Retina (tissue), 1 donor: ENCODE results near the gene ARMC9.
"Not testable (repeated sequence)": the region's sequence is repeated elsewhere in the genome, so short reads cannot be mapped to it uniquely, and the experiment has no call there.

Source experiments
- DNase-seq: peaks from one replicate; pipeline ENCODE4 v3.0.0-alpha.2; 2016

The ARMC9 gene

DNA sequence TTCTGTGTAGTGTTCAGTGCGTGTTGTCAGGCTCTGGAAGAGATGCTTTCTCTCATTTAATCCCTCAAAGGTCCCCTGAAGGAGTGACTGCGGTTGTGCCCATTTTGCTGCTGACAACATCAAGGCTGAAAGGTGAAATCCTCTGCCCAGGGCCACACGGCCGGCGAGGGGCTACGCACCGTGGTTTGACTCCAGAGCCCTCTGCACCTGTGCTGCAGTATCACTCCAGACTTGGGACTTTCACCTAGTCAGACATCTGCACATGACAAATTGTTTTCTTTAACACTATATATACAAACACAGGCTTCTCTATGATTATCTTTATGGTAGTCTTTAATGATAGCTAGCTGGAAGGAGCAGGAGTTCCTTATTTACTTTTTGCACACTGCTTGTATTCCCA is 90.2 kb downstream of the ARMC9 start:
- DNase-seq: no peak

GRCh38 chr2:231290321-231291015 is 92.0 kb downstream of the ARMC9 start:
- DNase-seq: no peak

- no peak for DNase-seq
These were observed 94.2 kb downstream of the ARMC9 start for GRCh38 chr2:231292472-231293134.

DNA sequence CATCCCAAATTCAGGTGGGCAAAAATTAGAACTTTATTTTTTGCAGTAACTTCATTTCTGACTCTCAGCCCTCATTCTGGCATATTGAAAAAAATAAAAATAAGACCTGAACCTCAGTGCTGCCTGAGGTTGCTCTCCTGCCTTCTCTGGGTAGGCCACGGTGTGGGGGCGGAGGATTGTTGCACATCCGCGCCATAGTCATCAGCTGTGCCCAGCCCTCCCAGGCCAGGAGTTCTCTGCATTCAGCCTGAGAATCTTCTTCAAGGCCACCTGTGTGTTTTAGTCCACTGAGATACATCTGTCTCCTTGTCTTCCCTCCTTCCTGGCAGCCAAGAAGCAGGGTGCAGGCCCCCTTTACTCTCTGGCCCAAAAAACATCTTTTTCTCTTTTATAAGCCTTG is 94.7 kb downstream of the ARMC9 start:
- no peak for DNase-seq

- DNase-seq: no peak
These were observed 95.7 kb downstream of the ARMC9 start for GRCh38 chr2:231294116-231294515.

GRCh38 chr2:231294571-231295362 is 96.3 kb downstream of the ARMC9 start:
- DNase-seq: peak; percentile 9

DNA sequence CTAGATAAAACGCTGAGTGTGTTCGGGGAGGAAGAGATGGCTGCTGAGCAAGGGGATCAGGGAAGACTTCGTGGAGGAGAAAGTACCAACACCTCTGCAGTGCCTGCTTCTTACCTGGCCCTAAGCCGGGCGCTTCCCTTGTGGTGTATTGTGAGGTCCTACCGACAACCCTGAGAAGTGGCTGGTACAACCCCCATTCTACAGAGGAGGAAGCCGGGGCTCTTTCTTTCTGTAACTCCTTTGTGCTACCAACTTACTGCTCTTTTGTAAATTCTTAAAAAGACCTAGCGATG is 96.9 kb downstream of the ARMC9 start:
- DNase-seq: no peak

DNA sequence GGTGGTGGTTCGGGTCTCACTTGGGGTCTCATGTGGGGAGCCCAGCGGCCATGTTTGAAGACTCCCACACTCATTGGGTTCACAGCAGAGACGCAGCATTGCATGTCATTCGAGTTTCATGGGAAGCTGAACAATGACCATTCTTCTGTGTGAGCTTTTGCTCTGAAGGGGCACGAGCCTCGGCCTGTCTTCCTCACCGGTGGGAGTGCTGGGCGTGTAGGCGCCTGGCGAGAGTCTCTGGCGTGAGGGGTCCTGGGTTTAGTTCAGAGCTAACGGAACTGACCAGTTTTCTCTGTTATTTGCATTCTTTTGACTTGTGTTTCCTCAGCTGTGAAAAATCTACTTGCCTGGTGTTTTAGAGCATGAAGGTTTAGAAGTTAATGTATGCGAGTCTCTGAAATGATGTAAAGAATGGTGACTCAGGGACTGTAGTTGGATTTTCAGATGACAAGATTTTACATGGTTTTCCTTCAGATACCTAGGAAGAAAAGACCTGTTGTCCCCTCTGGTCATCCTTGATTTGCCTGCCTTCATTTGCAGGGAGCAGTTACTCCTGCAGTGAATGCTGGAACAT is 98.1 kb downstream of the ARMC9 start:
- DNase-seq: peak; percentile 14

DNA sequence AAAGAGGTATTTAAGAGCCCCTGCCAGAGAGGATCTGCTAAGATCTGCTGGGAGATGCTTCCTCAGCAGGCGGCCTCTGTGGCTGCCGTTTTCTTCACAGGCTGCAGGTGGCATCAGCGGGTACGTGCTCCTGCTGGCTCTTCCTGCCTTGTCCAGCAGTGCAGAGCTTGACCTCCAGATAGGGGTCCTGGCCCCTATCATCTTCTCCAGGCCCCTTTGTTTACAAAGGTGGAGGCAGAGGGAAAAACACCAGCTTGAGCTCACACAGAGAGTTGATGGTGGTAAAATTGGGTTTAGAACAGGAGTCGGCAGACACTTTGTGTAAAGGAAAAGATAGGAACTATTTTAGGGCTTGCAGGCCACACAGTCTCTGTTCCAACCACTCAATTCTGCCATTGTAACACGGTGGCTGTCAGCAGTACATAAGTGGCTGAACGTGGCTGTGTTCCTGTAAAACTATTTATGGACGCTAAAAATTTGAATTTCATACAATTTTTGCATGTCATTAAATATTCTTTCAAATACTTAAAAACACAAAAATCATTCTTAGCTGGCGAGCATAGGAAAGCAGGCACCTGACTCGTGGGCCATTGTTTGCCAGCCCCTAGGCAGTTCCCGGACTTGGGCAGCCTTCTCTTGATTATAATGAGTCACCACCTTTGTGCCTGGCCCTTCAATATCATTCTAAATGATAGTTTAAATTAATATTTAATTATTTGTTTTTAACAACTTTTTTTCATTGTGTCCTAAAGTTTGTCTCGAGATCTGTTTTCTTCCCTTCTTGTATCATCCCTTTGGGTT is 98.9 kb downstream of the ARMC9 start:
- DNase-seq: peak; percentile 68

- no peak for DNase-seq
These were observed 99.7 kb downstream of the ARMC9 start for GRCh38 chr2:231298091-231298490.

- DNase-seq: no peak
These were observed 100.8 kb downstream of the ARMC9 start for GRCh38 chr2:231299267-231299666.

DNA sequence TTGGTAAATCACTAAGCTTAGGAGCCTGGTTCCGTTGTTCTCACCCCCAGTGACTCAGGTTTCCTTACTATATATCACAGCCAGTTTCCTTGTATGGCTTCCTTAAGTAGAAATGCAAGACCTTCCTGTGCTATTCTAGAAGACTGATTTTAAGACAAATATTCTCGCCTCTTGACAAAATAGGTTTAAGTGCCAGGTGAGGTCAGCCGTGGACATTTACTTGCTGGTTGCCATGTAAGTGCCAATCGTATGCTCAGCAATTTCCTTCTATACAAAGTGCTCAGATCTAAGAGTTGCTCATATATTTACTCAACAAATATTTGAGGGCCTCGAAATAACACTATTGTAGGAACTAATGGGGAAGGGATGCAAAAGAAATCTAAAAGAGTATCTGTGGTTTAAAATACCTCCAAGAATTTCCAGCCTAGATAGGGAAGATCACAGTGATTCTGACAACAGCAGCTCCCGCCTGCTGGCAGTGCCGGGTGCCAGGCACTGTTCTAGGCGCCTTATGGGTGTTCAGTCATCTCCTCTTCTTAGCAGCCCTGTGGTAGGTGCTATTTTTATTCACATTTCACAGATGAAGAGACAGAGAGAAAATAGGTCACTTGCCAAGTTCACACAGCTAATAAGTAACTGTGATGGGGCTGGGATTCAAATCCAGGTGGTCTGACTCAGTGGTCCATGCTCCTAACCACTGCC is 101.7 kb downstream of the ARMC9 start:
- no peak for DNase-seq

- no peak for DNase-seq
These were observed 102.3 kb downstream of the ARMC9 start for GRCh38 chr2:231300722-231301076.

DNA sequence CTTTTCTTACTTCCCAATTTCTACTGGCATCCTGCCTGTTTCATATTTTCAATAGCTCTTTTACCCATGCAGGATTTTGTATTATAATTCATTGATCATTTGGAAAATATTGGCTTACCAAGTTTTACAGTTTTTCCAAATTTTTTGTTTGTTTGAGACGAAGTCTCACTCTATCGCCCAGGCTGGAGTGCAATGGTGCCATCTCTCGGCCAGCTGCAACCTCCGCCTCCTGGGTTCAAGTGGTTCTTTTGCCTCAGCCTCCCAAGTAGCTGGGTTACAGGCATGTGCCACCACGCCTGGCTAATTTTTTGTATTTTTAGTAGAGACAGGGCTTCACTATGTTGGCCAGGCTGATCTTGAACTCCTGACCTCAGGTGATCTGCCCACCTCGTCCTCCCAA is 105.8 kb downstream of the ARMC9 start:
- DNase-seq: not testable (repeated sequence)

- DNase-seq: no peak
These were observed 106.8 kb downstream of the ARMC9 start for GRCh38 chr2:231305221-231305620.

DNA sequence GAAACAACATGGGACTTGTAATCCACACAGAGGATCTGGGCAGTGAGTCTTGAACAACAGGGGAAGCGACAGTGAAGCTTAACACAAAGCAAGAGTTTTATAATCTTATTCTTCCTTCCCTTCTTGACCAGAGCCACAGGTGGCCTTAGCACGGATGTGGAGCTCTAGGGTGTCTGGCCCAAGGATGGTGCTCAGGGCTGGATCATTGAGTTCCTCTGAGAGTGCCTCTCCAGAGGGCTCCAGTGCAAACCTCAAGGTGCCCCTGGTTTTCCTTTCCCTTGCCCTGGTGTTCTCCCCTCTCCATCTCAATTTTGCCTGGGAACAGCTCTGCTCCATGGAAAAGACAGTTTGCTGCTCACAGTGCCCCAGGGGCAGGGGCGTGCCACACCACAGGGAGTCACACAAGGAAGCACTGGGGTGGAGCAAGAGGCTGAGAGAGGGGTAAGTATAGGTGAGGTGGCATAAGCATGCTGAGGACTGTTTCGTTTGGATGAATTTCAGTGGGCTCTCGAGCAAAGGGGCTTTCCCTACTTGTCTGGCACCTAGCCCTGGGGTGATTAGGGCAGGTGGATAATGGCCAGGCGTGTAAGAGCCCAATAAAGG is 108.5 kb downstream of the ARMC9 start:
- DNase-seq: no peak

DNA sequence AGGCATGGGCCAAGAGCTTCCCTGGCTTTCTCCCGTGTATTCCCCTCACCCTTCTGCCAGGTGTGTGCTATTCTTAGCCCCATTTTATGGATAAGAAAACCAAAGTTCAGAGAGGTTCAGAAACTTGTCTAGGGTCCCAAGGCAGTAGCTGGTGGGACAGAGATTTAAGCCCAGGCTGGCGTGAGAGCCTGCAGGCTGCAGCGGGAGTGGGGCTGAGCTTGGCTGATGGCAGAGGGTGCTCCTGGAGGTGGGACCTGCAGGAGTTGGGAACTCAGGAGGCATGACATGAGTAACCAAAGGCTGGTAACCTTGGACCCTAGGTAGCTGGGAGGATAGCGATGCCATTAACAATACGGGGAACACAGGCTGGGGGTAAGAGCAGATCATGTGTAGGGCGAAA is 109.8 kb downstream of the ARMC9 start:
- no peak for DNase-seq

DNA sequence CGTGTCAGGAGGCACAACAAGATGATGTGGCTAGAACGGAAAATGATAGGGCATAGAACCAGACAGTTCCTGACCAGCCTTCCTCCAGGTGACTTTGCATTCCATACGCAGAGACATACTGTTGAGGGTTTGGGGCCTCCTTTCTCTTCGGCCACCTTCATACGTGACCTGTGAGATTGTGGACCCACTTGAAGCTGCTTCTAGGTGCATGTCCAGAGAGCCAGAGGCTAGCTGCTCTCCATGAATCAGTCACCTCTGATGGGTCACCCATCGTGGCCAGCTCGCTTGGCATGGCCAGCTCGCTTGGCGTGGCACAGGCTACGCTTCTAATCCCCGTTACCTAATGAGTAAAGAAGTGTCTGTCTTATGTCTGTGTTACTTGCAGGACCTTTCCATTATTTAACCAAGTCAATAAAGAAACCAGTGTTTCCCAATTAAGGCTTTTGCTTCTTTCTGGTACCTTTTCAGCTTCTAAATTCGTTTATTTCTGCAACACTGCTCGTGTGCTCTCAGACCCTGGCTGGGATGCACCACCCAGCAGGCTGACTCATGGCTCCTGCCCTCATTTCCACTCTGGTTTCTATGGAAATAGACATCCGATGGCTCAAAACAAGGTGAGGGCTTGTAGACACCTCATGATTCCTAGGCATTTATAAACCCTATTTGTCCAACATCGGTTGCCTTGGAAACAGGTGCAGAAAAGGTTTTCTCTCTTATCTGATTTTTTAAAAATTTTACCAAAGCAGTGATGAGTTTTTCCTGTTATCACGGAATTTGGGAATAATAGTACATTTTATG is 110.4 kb downstream of the ARMC9 start:
- no peak for DNase-seq

DNA sequence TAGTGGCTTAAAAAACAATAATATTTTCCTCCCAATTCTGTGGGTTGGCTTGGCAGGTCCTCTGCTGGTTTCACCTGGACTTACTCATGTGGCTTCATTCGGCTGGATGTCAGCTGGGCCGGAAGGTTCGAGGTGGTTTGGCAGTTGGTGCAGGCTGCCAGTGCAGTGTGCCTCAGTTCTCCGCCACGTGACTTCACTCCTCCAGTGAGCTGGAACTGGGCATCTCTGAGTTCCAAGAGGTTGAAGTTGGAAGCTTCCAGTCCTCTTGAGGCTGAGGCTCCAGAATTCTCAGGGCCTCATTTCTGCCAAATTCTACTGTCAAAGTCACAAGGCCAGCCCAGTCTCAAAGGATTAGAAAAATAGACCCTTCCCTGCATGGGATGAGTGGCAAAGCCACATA is 113.6 kb downstream of the ARMC9 start:
- no peak for DNase-seq

- DNase-seq: no peak
These were observed 117.5 kb downstream of the ARMC9 start for GRCh38 chr2:231315896-231316295.

- no peak for DNase-seq
These were observed 119.1 kb downstream of the ARMC9 start for GRCh38 chr2:231317579-231317978.
